ENCODE data around the gene ABL2. TPM values are rescaled to one million over a fixed set of nuclear protein-coding genes. Genes with fewer than 3 reads are reported as not detected.

Gene ABL2
- total and polyA plus RNA-seq, 9 of the 15 experiments (the other 6 are each of a cell fraction or from before 2014, with no cell fraction given) = 1.4 to 15.0 (median 8.6) TPM

GRCh38 chr1:179217943-179218507, 11.5 kb downstream of the ABL2 start (continued):
- TF ChIP-seq TSHZ1 (CRISPR knock-in tag; IDR thresholded peaks at IDR 0.05) (no peak), SMARCA4 (IDR thresholded peaks at IDR 0.05) (peak; percentile 93), ADNP (tag; IDR thresholded peaks at IDR 0.05) (0 out of 2 replicates have a peak, but pooled peaks have one; percentile 35), FOSL1 (tag; conservative IDR thresholded peaks at IDR 0.05) (peak; percentile 77), ZNF592 (IDR thresholded peaks at IDR 0.05) (peak; percentile 44), RBM34 (IDR thresholded peaks at IDR 0.05; ENCODE audit: borderline replicate concordance, insufficient read depth, low read length) (no peak), ZBTB17 (CRISPR knock-in tag; IDR thresholded peaks at IDR 0.05) (no peak), FOXK2 (conservative IDR thresholded peaks at IDR 0.05 in 1 of 2, IDR thresholded peaks at IDR 0.05 in 1 of 2; ENCODE audit: low read depth in 2 of 2) (0 out of 4 replicates have a peak, but pooled peaks of 1 of the 2 experiments have one; percentile 18), PHF21A (IDR thresholded peaks at IDR 0.05; ENCODE audit: borderline replicate concordance, low read depth) (no peak), E2F8 (IDR thresholded peaks at IDR 0.05; ENCODE audit: low read depth, partially characterized antibody) (peak; percentile 42), JUNB (CRISPR knock-in tag; conservative IDR thresholded peaks at IDR 0.05) (no peak), TARDBP (IDR thresholded peaks at IDR 0.05) (no peak), ZNF217 (CRISPR knock-in tag; IDR thresholded peaks at IDR 0.05) (no peak), TSC22D4 (tag; IDR thresholded peaks at IDR 0.05) (no peak), SMARCA5 (IDR thresholded peaks at IDR 0.05) (peak; percentile 65; the same call in 1 of the 2 replicates), RBM17 (IDR thresholded peaks at IDR 0.05; ENCODE audit: borderline replicate concordance, low read depth, low read length) (no peak), ATF4 (CRISPR knock-in tag; IDR thresholded peaks at IDR 0.05) (no peak), KDM4B (IDR thresholded peaks at IDR 0.05; ENCODE audit: borderline replicate concordance in 2 of 2, low read depth in 1 of 2) (no peak)
